Astrocyte of the spinal cord (primary cell): ENCODE measurements around the gene LCE7A.
A peak's percentile ranks its signal among the peaks of the same experiment; 100 is the strongest.

Experiments used
- DNase-seq: peaks from one replicate; pipeline ENCODE4 v3.0.0; 2011; ENCODE audit warnings: low read depth, low spot score
- H3K4me3 ChIP-seq: 2 replicates; pipeline ENCODE4 v1.5.1; 2011; ENCODE audit warnings: low read depth, mild to moderate bottlenecking, low read length, moderate library complexity
- CTCF ChIP-seq: IDR thresholded peaks from 2 replicates; pipeline ENCODE4 v1.5.1; 2012; ENCODE audit warnings: low read depth, mild to moderate bottlenecking, low read length, inconsistent platforms
- in situ Hi-C: cut with HindIII; loops from 2 replicates; pipeline ENCODE4 v1.10.0; 2017; ENCODE audit warnings: low sequenced_read_pairs

Gene LCE7A

GRCh38 chr1:152866321-152866720, 6.5 kb downstream of the LCE7A start:
- no peak for DNase-seq
- no peak overlapping the region for H3K4me3 ChIP-seq
- in situ Hi-C loops = no loop called here
- no peak for TF ChIP-seq CTCF

GRCh38 chr1:152869808-152870419, 10.1 kb downstream of the LCE7A start:
- peak; percentile 63 for DNase-seq
- H3K4me3 ChIP-seq = no peak overlapping the region
- peak; percentile 85 for TF ChIP-seq CTCF
- in situ Hi-C loops = no loop called here

- in situ Hi-C loops = no loop called here
- peak; percentile 45 for TF ChIP-seq CTCF
- no peak overlapping the region for H3K4me3 ChIP-seq
- peak; percentile 33 for DNase-seq
These were observed 11.3 kb downstream of the LCE7A start for GRCh38 chr1:152870831-152871730.

- TF ChIP-seq CTCF = no peak
- no peak for DNase-seq
- no peak overlapping the region for H3K4me3 ChIP-seq
- in situ Hi-C loops = no loop called here
These were observed 11.9 kb downstream of the LCE7A start for GRCh38 chr1:152871731-152872126.

GRCh38 chr1:152873495-152873894, 13.7 kb downstream of the LCE7A start:
- H3K4me3 ChIP-seq = no peak overlapping the region
- TF ChIP-seq CTCF = no peak
- peak; percentile 46 for DNase-seq
- in situ Hi-C loops = no loop called here

GRCh38 chr1:152876827-152877226, 17.0 kb downstream of the LCE7A start:
- in situ Hi-C loops = no loop called here
- DNase-seq = no peak

More at GRCh38 chr1:152876827-152877226, 17.0 kb downstream of the LCE7A start:
- no peak for TF ChIP-seq CTCF
- H3K4me3 ChIP-seq = no peak overlapping the region
